ENCODE results near the gene HIBADH.

Gene HIBADH

GRCh38 chr7:27670676-27671075 is 8.0 kb upstream of the HIBADH start:
- TF ChIP-seq RBAK (tag by site-specific recombination; IDR thresholded peaks at IDR 0.05) (no peak), ZNF837 (tag by site-specific recombination; IDR thresholded peaks at IDR 0.05) (no peak), ZEB2 (tag by site-specific recombination; IDR thresholded peaks at IDR 0.05) (no peak), PRDM6 (tag by site-specific recombination; IDR thresholded peaks at IDR 0.05) (0 out of 2 replicates have a peak, but pooled peaks have one; percentile 21), BCL11A (tag by site-specific recombination; IDR thresholded peaks at IDR 0.05; ENCODE audit: low read depth) (no peak), PRDM1 (tag by site-specific recombination; IDR thresholded peaks at IDR 0.05) (peak; percentile 26; the same call in 1 of the 2 replicates), ZNF362 (tag by site-specific recombination; IDR thresholded peaks at IDR 0.05) (peak; percentile 54; the same call in 1 of the 2 replicates), ZNF510 (tag by site-specific recombination; IDR thresholded peaks at IDR 0.05; ENCODE audit: insufficient replicate concordance) (no peak)
- Histone ChIP-seq H3K27ac (ENCODE audit: extremely low read depth, low read depth, low read length) (no peak overlapping the region), H3K9me3 (ENCODE audit: control insufficient read depth, insufficient read depth, low read depth, low read length) (no peaks in the 10 kb centered on the region), H3K4me3 (ENCODE audit: low read depth, low read length) (no peak overlapping the region), H3K4me1 (ENCODE audit: control insufficient read depth, insufficient read depth, low read length) (0 out of 2 replicates have a peak, but pooled peaks cover 2% of the 10 kb centered on the region), H3K36me3 (ENCODE audit: control insufficient read depth in 2 of 2, insufficient read depth in 1 of 2, low read length in 2 of 2) (no peaks in the 10 kb centered on the region)
- CTCF ChIA-PET: interaction anchor here (0.6 kb wide), 3 partner anchors 9 to 67 kb away, joined by 3 read pairs; no protein-coding TSS in a partner anchor
- POLR2A ChIA-PET: no interaction called here

GRCh38 chr7:27670177-27670576 is 7.5 kb upstream of the HIBADH start:
- ChIA-PET CTCF (interaction anchor here (0.6 kb wide), 1 partner anchor 509 kb away, joined by 3 read pairs; no protein-coding TSS in a partner anchor), POLR2A (no interaction called here)
- Histone ChIP-seq H3K27ac (ENCODE audit: extremely low read depth, low read depth, low read length) (no peak overlapping the region), H3K4me1 (ENCODE audit: control insufficient read depth, insufficient read depth, low read length) (0 out of 2 replicates have a peak, but pooled peaks cover 2% of the 10 kb centered on the region), H3K36me3 (ENCODE audit: control insufficient read depth in 2 of 2, insufficient read depth in 1 of 2, low read length in 2 of 2) (no peaks in the 10 kb centered on the region), H3K9me3 (ENCODE audit: control insufficient read depth, insufficient read depth, low read depth, low read length) (no peaks in the 10 kb centered on the region), H3K4me3 (ENCODE audit: low read depth, low read length) (no peak overlapping the region)
- TF ChIP-seq ZNF621 (tag by site-specific recombination; IDR thresholded peaks at IDR 0.05) (no peak), ZSCAN18 (tag by site-specific recombination; IDR thresholded peaks at IDR 0.05) (no peak), ZNF791 (tag by site-specific recombination; IDR thresholded peaks at IDR 0.05) (no peak), ZNF561 (tag by site-specific recombination; IDR thresholded peaks at IDR 0.05; ENCODE audit: borderline replicate concordance) (no peak), ZNF610 (tag by site-specific recombination; IDR thresholded peaks at IDR 0.05; ENCODE audit: borderline replicate concordance) (no peak), TRIM28 (IDR thresholded peaks at IDR 0.05; ENCODE audit: borderline replicate concordance, low read length) (no peak), ZNF223 (tag by site-specific recombination; IDR thresholded peaks at IDR 0.05) (no peak), GLIS1 (tag by site-specific recombination; IDR thresholded peaks at IDR 0.05) (no peak), ZNF549 (tag by site-specific recombination; IDR thresholded peaks at IDR 0.05) (no peak), HOXC10 (CRISPR knock-in tag; IDR thresholded peaks at IDR 0.05) (no peak), KLF1 (tag by site-specific recombination; IDR thresholded peaks at IDR 0.05) (no peak)

- Histone ChIP-seq H3K4me1 (ENCODE audit: control insufficient read depth, insufficient read depth, low read length) (no peaks in the 10 kb centered on the region; the same call in 1 of the 2 replicates), H3K4me3 (ENCODE audit: low read depth, low read length) (no peak overlapping the region), H3K36me3 (ENCODE audit: control insufficient read depth in 2 of 2, insufficient read depth in 1 of 2, low read length in 2 of 2) (no peaks in the 10 kb centered on the region), H3K9me3 (ENCODE audit: control insufficient read depth, insufficient read depth, low read depth, low read length) (no peaks in the 10 kb centered on the region), H3K27ac (ENCODE audit: extremely low read depth, low read depth, low read length) (no peak overlapping the region)
- POLR2A ChIA-PET: no interaction called here
- CTCF ChIA-PET: no interaction called here
- TF ChIP-seq ZNF791 (tag by site-specific recombination; IDR thresholded peaks at IDR 0.05) (no peak), ZBTB10 (tag by site-specific recombination; IDR thresholded peaks at IDR 0.05) (no peak), ZNF488 (tag by site-specific recombination; IDR thresholded peaks at IDR 0.05) (no peak), ZNF146 (tag by site-specific recombination; IDR thresholded peaks at IDR 0.05) (no peak), HOXC10 (CRISPR knock-in tag; IDR thresholded peaks at IDR 0.05) (no peak), ZNF670 (tag by site-specific recombination; IDR thresholded peaks at IDR 0.05; ENCODE audit: low read depth) (no peak), ZNF664 (tag by site-specific recombination; IDR thresholded peaks at IDR 0.05) (no peak), ZNF48 (tag by site-specific recombination; IDR thresholded peaks at IDR 0.05) (no peak), ZNF404 (tag by site-specific recombination; IDR thresholded peaks at IDR 0.05) (no peak)
Measured at GRCh38 chr7:27665531-27665930, 2.8 kb upstream of the HIBADH start.

Data from HEK293 (cell line).